ENCODE results near the gene COL9A3.

COL9A3 gene

DNA sequence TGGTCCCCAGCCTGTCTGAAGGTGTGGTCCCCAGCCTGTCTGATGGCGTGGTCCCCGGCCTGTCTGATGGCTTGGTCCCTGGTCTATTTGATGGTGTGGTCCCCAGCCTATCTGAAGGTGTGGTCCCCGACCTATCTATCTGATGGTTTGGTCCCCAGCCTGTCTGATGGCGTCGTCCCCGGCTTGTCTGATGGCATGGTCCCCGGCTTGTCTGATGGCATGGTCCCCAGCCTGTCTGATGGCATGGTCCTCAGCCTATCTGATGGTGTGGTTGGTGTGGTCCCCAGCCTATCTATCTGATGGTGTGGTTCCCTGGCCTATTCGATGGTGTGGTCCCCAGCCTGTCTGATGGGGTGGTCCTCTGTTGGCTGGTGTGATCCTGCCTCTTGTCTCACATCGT lies 38.8 kb upstream of the COL9A3 start:
- TF ChIP-seq TAF1 (IDR thresholded peaks at IDR 0.05; ENCODE audit: low read depth, low read length) (no peak), POLR2A (IDR thresholded peaks at IDR 0.05; ENCODE audit: low read depth, low read length) (no peak), PAX5 (IDR thresholded peaks at IDR 0.05; ENCODE audit: insufficient read depth, low read length, severe bottlenecking) (no peak), POU2F2 (IDR thresholded peaks at IDR 0.05; ENCODE audit: low read depth, low read length) (no peak), POLR2AphosphoS5 (IDR thresholded peaks at IDR 0.05; ENCODE audit: low read depth, low read length) (no peak), SPI1 (IDR thresholded peaks at IDR 0.05; ENCODE audit: low read depth, low read length) (no peak)
- no peak for DNase-seq (ENCODE audit: insufficient read length, low spot score)
- FAIRE-seq, result no peak

DNA sequence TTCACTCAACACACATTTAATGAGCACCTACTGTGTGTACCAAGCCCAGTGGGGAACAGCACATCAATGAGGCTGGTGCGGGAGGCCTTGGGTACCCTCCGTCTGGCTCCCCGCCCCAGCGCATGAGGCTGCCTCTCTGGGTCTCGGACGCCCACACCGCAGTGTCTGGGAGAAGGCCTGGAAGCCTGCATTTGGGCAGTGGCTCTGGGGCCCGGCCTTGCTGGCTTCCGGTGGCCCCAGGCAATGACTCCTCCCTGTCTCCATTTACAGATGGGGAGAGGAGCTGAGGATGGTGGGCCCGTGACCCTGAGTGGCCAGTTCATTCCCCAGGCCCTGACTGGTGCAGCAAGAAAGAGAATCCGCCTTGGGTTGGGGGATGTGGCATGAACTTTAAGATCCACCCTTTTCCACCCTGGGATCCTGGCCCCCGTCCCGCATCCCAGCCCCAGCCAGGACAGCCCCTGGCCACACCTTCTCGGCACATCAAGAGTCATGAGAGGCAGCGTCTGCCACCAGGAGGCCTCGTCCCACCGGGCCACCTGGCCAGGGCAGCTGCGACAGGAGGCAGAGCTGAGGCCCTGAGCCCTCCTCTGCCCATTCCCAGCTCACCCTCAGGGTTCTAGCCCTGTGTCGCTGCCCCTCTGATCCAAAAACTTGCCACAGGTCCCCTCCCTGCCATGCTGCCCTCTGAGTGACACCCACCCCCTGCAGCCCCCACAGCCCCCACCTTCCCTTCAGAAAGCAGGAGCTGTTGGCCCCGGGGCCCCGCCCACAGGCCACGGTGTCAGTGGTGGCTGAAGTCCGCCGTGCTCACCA lies 38.0 kb upstream of the COL9A3 start:
- FAIRE-seq, result no peak
- no peak for TF ChIP-seq POU2F2 (IDR thresholded peaks at IDR 0.05; ENCODE audit: low read depth, low read length)
- no peak for TF ChIP-seq POLR2AphosphoS5 (IDR thresholded peaks at IDR 0.05; ENCODE audit: low read depth, low read length)
- no peak for TF ChIP-seq SPI1 (IDR thresholded peaks at IDR 0.05; ENCODE audit: low read depth, low read length)
- TF ChIP-seq TAF1 (IDR thresholded peaks at IDR 0.05; ENCODE audit: low read depth, low read length), result no peak
- TF ChIP-seq POLR2A (IDR thresholded peaks at IDR 0.05; ENCODE audit: low read depth, low read length), result no peak
- no peak for TF ChIP-seq PAX5 (IDR thresholded peaks at IDR 0.05; ENCODE audit: insufficient read depth, low read length, severe bottlenecking)
- DNase-seq (ENCODE audit: insufficient read length, low spot score), result no peak

DNA sequence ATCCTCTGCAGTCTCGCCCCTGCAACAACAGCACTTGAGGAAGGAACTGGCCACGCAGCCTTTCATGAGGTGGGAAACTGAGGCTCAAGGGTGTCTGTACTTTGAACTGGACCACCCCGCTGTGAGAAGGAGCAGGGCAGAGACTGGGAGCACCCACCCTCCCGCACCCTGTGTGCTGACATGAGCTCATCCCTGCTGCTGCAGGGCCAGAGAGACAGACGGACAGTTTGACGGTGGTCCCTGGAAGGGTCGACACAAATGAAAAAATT lies 37.5 kb upstream of the COL9A3 start:
- no peak for FAIRE-seq
- no peak for TF ChIP-seq TAF1 (IDR thresholded peaks at IDR 0.05; ENCODE audit: low read depth, low read length)
- no peak for TF ChIP-seq POU2F2 (IDR thresholded peaks at IDR 0.05; ENCODE audit: low read depth, low read length)
- no peak for TF ChIP-seq PAX5 (IDR thresholded peaks at IDR 0.05; ENCODE audit: insufficient read depth, low read length, severe bottlenecking)
- no peak for TF ChIP-seq SPI1 (IDR thresholded peaks at IDR 0.05; ENCODE audit: low read depth, low read length)
- TF ChIP-seq POLR2A (IDR thresholded peaks at IDR 0.05; ENCODE audit: low read depth, low read length), result no peak
- TF ChIP-seq POLR2AphosphoS5 (IDR thresholded peaks at IDR 0.05; ENCODE audit: low read depth, low read length), result no peak

DNA sequence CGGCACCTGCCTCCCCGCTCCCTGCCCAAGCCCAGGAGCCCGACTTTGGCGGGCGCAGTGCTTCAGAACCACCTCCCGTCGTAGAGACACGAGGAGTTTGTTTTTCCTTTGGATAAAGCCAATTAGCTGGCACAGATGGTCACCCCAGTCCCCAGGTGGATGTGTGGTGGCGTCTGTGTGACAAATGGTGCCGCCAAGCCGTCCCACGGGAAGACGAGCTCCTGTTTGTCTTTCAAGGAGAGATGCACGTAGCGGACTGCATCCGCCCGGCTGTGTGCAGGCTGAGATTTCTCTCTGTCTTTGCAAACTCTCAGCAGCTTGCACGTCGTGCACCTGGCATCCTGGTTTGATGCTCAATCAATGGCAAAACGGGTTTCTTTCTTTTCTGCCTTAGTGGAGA lies 36.6 kb upstream of the COL9A3 start:
- FAIRE-seq (no peak), DNase-seq (ENCODE audit: insufficient read length, low spot score) (no peak)
- TF ChIP-seq TAF1 (IDR thresholded peaks at IDR 0.05; ENCODE audit: low read depth, low read length) (no peak), POLR2AphosphoS5 (IDR thresholded peaks at IDR 0.05; ENCODE audit: low read depth, low read length) (no peak), SPI1 (IDR thresholded peaks at IDR 0.05; ENCODE audit: low read depth, low read length) (no peak), POLR2A (IDR thresholded peaks at IDR 0.05; ENCODE audit: low read depth, low read length) (no peak), PAX5 (IDR thresholded peaks at IDR 0.05; ENCODE audit: insufficient read depth, low read length, severe bottlenecking) (no peak), POU2F2 (IDR thresholded peaks at IDR 0.05; ENCODE audit: low read depth, low read length) (no peak)

More for the DNA sequence above, 37.5 kb upstream of the COL9A3 start:
- DNase-seq (ENCODE audit: insufficient read length, low spot score), result no peak

DNA sequence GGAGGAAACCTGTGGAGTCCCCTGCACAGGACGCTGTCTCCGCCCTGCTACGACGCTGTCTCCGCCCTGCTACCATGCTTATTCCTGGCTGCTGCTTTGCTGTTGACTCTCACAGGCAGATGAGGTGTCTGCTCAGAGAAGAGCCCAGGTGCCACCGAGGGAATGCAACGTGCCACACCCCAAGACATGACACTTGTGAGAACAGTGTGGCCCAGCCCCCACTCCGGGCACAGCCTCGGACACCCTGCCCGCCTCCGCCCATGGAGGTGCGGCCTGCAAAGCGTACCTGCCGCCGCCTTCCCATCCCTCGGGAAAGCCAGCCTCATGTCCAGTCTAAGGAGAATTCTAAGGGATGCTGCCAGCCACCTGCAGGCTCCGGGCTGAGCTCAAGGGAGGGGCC lies 36.2 kb upstream of the COL9A3 start:
- no peak for DNase-seq (ENCODE audit: insufficient read length, low spot score)
- no peak for FAIRE-seq
- TF ChIP-seq POLR2AphosphoS5 (IDR thresholded peaks at IDR 0.05; ENCODE audit: low read depth, low read length) (no peak), TAF1 (IDR thresholded peaks at IDR 0.05; ENCODE audit: low read depth, low read length) (no peak), SPI1 (IDR thresholded peaks at IDR 0.05; ENCODE audit: low read depth, low read length) (no peak), PAX5 (IDR thresholded peaks at IDR 0.05; ENCODE audit: insufficient read depth, low read length, severe bottlenecking) (no peak), POLR2A (IDR thresholded peaks at IDR 0.05; ENCODE audit: low read depth, low read length) (no peak), POU2F2 (IDR thresholded peaks at IDR 0.05; ENCODE audit: low read depth, low read length) (no peak)

DNA sequence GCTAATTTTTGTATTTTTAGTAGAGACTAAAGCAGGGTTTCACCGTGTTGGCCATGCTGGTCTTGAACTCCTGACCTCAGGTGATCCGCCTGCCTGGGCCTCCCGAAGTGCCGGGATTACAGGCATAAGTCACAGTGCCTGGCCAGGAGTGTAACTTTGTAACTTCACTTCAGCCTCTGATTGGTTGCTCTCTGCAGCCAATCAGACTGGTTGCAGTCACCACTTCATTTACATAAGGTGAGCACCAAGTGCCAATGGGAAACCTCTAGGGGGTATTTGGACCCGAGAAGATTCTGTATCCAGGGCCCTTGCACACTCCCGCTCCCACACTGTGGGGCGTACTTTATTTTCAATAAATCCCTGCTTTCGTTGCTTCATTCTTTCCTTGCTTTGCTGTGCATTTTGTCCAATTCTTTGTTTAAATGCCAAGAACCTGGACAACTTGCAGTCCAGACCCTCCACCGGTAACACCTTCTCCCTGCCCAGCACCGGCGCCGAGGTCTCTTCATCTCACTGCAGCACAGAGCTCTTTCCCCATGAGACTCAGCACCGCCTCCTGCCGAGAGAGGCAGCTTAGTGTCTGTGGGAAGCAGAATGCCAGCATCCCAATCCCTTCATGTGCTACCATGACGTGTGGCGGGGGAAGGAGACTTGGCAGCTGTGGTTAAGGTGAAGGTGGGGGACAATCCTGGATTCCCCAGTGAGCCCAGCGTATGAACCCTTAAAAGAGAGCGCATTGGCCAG lies 34.5 kb upstream of the COL9A3 start:
- DNase-seq (ENCODE audit: insufficient read length, low spot score), result no peak
- TF ChIP-seq TAF1 (IDR thresholded peaks at IDR 0.05; ENCODE audit: low read depth, low read length), result no peak
- no peak for TF ChIP-seq SPI1 (IDR thresholded peaks at IDR 0.05; ENCODE audit: low read depth, low read length)
- no peak for TF ChIP-seq POLR2A (IDR thresholded peaks at IDR 0.05; ENCODE audit: low read depth, low read length)
- no peak for TF ChIP-seq PAX5 (IDR thresholded peaks at IDR 0.05; ENCODE audit: insufficient read depth, low read length, severe bottlenecking)
- no peak for TF ChIP-seq POU2F2 (IDR thresholded peaks at IDR 0.05; ENCODE audit: low read depth, low read length)
- no peak for TF ChIP-seq POLR2AphosphoS5 (IDR thresholded peaks at IDR 0.05; ENCODE audit: low read depth, low read length)
- no peak for FAIRE-seq

DNA sequence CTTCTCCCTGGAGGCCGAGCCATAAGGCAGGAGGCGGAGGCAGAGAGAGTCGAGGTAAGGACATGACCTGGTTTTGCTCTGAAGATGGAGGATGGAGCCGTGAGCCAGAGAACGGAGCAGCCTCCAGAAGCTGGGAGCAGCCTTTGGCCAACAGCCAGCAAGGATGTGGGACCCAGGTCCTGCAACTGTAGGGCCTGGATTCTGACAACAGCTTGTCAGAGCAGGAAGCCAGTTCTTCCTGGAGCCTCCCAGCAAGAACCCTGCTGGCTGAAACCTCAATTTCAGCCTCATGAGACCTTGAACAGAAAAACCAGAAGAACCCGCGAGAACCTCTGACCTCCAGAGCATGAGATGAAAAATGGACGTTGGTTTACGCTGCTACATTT lies 34.0 kb upstream of the COL9A3 start:
- no peak for DNase-seq (ENCODE audit: insufficient read length, low spot score)
- no peak for TF ChIP-seq PAX5 (IDR thresholded peaks at IDR 0.05; ENCODE audit: insufficient read depth, low read length, severe bottlenecking)
- TF ChIP-seq POLR2AphosphoS5 (IDR thresholded peaks at IDR 0.05; ENCODE audit: low read depth, low read length), result no peak
- TF ChIP-seq SPI1 (IDR thresholded peaks at IDR 0.05; ENCODE audit: low read depth, low read length), result no peak
- TF ChIP-seq POU2F2 (IDR thresholded peaks at IDR 0.05; ENCODE audit: low read depth, low read length), result no peak
- no peak for TF ChIP-seq TAF1 (IDR thresholded peaks at IDR 0.05; ENCODE audit: low read depth, low read length)
- TF ChIP-seq POLR2A (IDR thresholded peaks at IDR 0.05; ENCODE audit: low read depth, low read length), result no peak
- no peak for FAIRE-seq

DNA sequence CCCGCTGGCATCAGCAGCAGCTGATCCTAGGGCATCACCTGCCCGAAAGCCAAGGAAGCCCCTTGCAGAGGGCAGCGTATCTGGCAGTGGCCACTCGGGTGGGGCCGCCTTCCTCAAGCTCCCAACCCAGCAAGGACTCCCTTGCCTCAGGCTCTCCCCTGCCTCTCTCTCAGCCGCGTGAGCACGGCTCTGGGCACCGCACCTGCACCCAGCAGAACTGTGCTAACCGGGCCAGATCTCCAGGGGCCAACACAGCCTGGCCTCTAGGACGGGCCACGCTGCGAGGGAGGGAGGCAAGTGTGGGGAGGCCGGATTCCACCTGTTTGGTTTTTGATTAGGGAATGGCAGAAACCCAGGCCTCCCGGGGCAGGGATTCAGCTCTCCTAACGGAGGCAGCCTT lies 32.4 kb upstream of the COL9A3 start:
- no peak for TF ChIP-seq POLR2A (IDR thresholded peaks at IDR 0.05; ENCODE audit: low read depth, low read length)
- TF ChIP-seq TAF1 (IDR thresholded peaks at IDR 0.05; ENCODE audit: low read depth, low read length), result no peak
- no peak for TF ChIP-seq POU2F2 (IDR thresholded peaks at IDR 0.05; ENCODE audit: low read depth, low read length)
- no peak for TF ChIP-seq SPI1 (IDR thresholded peaks at IDR 0.05; ENCODE audit: low read depth, low read length)
- no peak for TF ChIP-seq PAX5 (IDR thresholded peaks at IDR 0.05; ENCODE audit: insufficient read depth, low read length, severe bottlenecking)
- TF ChIP-seq POLR2AphosphoS5 (IDR thresholded peaks at IDR 0.05; ENCODE audit: low read depth, low read length), result no peak
- DNase-seq (ENCODE audit: insufficient read length, low spot score), result no peak
- FAIRE-seq, result no peak

DNA sequence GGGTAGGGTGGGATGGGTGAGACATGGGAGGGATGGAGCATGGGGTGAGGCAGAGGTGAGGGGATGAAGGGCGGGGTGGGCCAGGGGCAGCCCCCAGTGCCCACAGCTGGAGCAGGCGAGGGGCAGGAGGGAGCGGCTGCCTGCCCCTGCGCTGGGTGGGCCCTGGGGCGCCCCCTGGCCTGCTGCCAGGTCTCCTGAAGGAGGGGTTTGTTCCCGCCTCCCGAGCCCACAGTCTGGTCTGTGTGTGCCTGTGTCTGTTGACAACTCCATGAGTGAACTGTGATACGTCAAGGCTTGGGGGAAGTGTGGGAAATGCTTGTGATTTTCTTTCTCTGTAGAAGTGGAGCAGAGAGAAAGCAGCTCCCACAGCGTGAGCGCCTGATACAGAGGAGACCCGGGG lies 31.5 kb upstream of the COL9A3 start:
- TF ChIP-seq SPI1 (IDR thresholded peaks at IDR 0.05; ENCODE audit: low read depth, low read length) (no peak), PAX5 (IDR thresholded peaks at IDR 0.05; ENCODE audit: insufficient read depth, low read length, severe bottlenecking) (no peak), TAF1 (IDR thresholded peaks at IDR 0.05; ENCODE audit: low read depth, low read length) (no peak), POLR2AphosphoS5 (IDR thresholded peaks at IDR 0.05; ENCODE audit: low read depth, low read length) (no peak), POLR2A (IDR thresholded peaks at IDR 0.05; ENCODE audit: low read depth, low read length) (no peak), POU2F2 (IDR thresholded peaks at IDR 0.05; ENCODE audit: low read depth, low read length) (no peak)
- FAIRE-seq (no peak), DNase-seq (ENCODE audit: insufficient read length, low spot score) (no peak)

All from GM12891 (cell line).